GM23338 (cell line): ENCODE measurements around the gene SLC16A5. TPM values are rescaled to one million over a fixed set of nuclear protein-coding genes. Genes with fewer than 3 reads are reported as not detected.

Source experiments
- ATAC-seq: fragments of 200-7000 bp; cut with Tn5 transposase; 3 replicates; pipeline ENCODE4 v1.9.1; 2020
- DNase-seq: peaks from one replicate; pipeline ENCODE4 v3.0.0-alpha.2; 2015; ENCODE audit warnings: low spot score
- H2AFZ ChIP-seq: fragments of 200-600 bp; sonication (generic); 2 replicates; pipeline ENCODE4 v1.8.0; 2016; ENCODE audit warnings: antibody characterized with exemption, mild to moderate bottlenecking, moderate library complexity
- H3F3A ChIP-seq: fragments of 200-600 bp; sonication (generic); replicated peaks from 2 replicates; pipeline ENCODE4 v1.8.0; 2017; ENCODE audit warnings: antibody characterized with exemption, mixed run types, low read depth
- H3K27ac ChIP-seq: fragments of 200-600 bp; sonication (generic); 2 replicates; pipeline ENCODE4 v1.6.1; 2016; ENCODE audit warnings: low read depth
- H3K27me3 ChIP-seq: fragments of 200-600 bp; sonication (generic); 2 replicates; pipeline ENCODE4 v1.8.0; 2016; ENCODE audit warnings: mild to moderate bottlenecking, mixed run types, moderate library complexity; ENCODE audit not compliant: insufficient read depth
- H3K36me3 ChIP-seq: fragments of 200-600 bp; sonication (generic); 2 replicates; pipeline ENCODE4 v1.8.0; 2016; ENCODE audit warnings: mild to moderate bottlenecking; ENCODE audit not compliant: insufficient read depth
- H3K4me1 ChIP-seq: fragments of 200-600 bp; sonication (generic); 2 replicates; pipeline ENCODE4 v1.8.0; 2016; ENCODE audit warnings: mild to moderate bottlenecking, moderate library complexity; ENCODE audit not compliant: insufficient read depth
- H3K4me2 ChIP-seq: fragments of 200-600 bp; sonication (generic); 2 replicates; pipeline ENCODE4 v1.7.1; 2017; ENCODE audit warnings: mixed run types
- H3K4me3 ChIP-seq: fragments of 200-600 bp; sonication (generic); 2 replicates; pipeline ENCODE4 v1.6.1; 2016; ENCODE audit warnings: mixed run types
- H3K79me2 ChIP-seq: fragments of 200-600 bp; sonication (generic); replicated peaks from 2 replicates; pipeline ENCODE4 v1.8.0; 2017; ENCODE audit warnings: mild to moderate bottlenecking; ENCODE audit not compliant: insufficient read depth
- H3K9me2 ChIP-seq: fragments of 200-600 bp; sonication (generic); 2 replicates; pipeline ENCODE4 v1.8.0; 2017; ENCODE audit not compliant: insufficient read depth
- H4K20me1 ChIP-seq: fragments of 200-600 bp; sonication (generic); replicated peaks from 2 replicates; pipeline ENCODE4 v1.8.0; 2017; ENCODE audit warnings: mild to moderate bottlenecking; ENCODE audit not compliant: insufficient read depth
- H3K27ac Mint-ChIP-seq: 2 replicates; pipeline ENCODE4 v1.8.0; 2020; ENCODE audit warnings: inconsistent platforms, mild to moderate bottlenecking, moderate library complexity, mixed read lengths
- H3K27me3 Mint-ChIP-seq: 3 replicates; pipeline ENCODE4 v1.8.0; 2022; ENCODE audit warnings: low read depth, mild to moderate bottlenecking, moderate library complexity, mixed read lengths, inconsistent platforms; ENCODE audit not compliant: insufficient read depth, poor library complexity
- H3K36me3 Mint-ChIP-seq: 3 replicates; pipeline ENCODE4 v1.8.0; 2021; ENCODE audit warnings: low read depth, mild to moderate bottlenecking, inconsistent platforms, moderate library complexity, mixed read lengths
- H3K4me1 Mint-ChIP-seq: 3 replicates; pipeline ENCODE4 v1.8.0; 2020; ENCODE audit warnings: mild to moderate bottlenecking, inconsistent platforms, mixed read lengths
- H3K4me3 Mint-ChIP-seq: 3 replicates; pipeline ENCODE4 v1.8.0; 2021; ENCODE audit warnings: moderate library complexity, mild to moderate bottlenecking, inconsistent platforms, mixed read lengths
- H3K9me3 Mint-ChIP-seq: 3 replicates; pipeline ENCODE4 v1.8.0; 2020; ENCODE audit warnings: moderate library complexity, mild to moderate bottlenecking, inconsistent platforms, mixed read lengths
- CREB1 ChIP-seq: fragments of 250-450 bp; sonication (Bioruptor Pico); IDR thresholded peaks from 2 replicates; pipeline ENCODE4 v1.5.0; 2020; ENCODE audit warnings: low read depth, mild to moderate bottlenecking, moderate library complexity
- EZH2 ChIP-seq: fragments of 200-600 bp; sonication (generic); IDR thresholded peaks from one replicate; pipeline ENCODE4 v1.8.0; 2017; ENCODE audit warnings: antibody characterized with exemption, mild to moderate bottlenecking, low read depth; ENCODE audit not compliant: unreplicated experiment
- EZH2phosphoT487 ChIP-seq: fragments of 200-600 bp; sonication (generic); IDR thresholded peaks from one replicate; pipeline ENCODE4 v1.8.1; 2018; ENCODE audit warnings: antibody characterized with exemption; ENCODE audit not compliant: unreplicated experiment
- JUNB ChIP-seq: IDR thresholded peaks from one replicate; pipeline ENCODE4 v1.6.1; 2016; ENCODE audit warnings: antibody characterized with exemption; ENCODE audit not compliant: unreplicated experiment
- NANOG ChIP-seq: IDR thresholded peaks from 2 replicates; pipeline ENCODE4 v1.6.1; 2016; ENCODE audit warnings: antibody characterized with exemption, borderline replicate concordance
- POLR2AphosphoS5 ChIP-seq: IDR thresholded peaks from 2 replicates; pipeline ENCODE4 v1.6.1; 2016; ENCODE audit warnings: antibody characterized with exemption, low read depth
- ZNF114 ChIP-seq: fragments of 250-450 bp; sonication (Bioruptor Pico); IDR thresholded peaks from 2 replicates; pipeline ENCODE4 v1.5.0; 2020; ENCODE audit warnings: mild to moderate bottlenecking, moderate library complexity
- ZNF331 ChIP-seq: fragments of 250-450 bp; sonication (Bioruptor Pico); IDR thresholded peaks from 2 replicates; pipeline ENCODE4 v1.5.0; 2020; ENCODE audit warnings: low read depth, mild to moderate bottlenecking, moderate library complexity
- ZNF462 ChIP-seq: fragments of 250-450 bp; sonication (Bioruptor Pico); IDR thresholded peaks from 2 replicates; pipeline ENCODE4 v1.5.0; 2020; ENCODE audit warnings: mild to moderate bottlenecking, moderate library complexity
- polyA plus RNA-seq: library from polyadenylated mRNA; unstranded; fragments of >200 nt; fragmentation: Nextera tagmentation; extraction: Ambion mirVana; gene quantifications from 2 replicates; pipeline ENCODE4 v1.2.1, GENCODE V29; 2016
- total RNA-seq: library from RNA; depleted of rRNA; stranded (reverse); fragments of >200 nt; shearing (Covaris generic); gene quantifications from 2 replicates; pipeline ENCODE4 v1.2.3, GENCODE V29; 2014
- TF ChIP-seq, protein P1 (sequence below): IDR thresholded peaks from 2 replicates; pipeline ENCODE4 v1.6.1; 2016; ENCODE audit warnings: antibody characterized with exemption

SLC16A5 gene
- total and polyA plus RNA-seq, 2 experiments from 2014 or later = 7.3 to 40.0 TPM

DNA sequence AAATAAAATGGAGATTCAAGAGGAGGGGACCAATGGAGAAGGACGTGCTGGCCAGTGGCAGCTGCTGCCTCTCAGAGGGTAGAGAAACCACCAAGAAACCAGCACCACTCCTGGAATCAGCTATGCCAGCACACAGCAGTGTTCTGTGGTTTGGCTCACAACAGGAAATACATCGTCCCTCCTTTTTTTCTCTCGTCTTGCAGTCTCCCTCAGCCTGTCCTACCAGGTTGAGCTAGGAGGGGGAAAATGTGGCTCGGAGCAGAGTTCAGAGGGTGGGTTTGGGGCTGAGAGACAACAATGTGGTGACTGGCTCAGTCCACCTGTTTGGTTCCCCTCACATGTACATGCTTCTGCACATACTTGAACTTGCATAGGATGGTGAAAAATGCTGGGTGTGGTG, 19.9 kb upstream of the SLC16A5 start:
- ATAC-seq (no peak), DNase-seq (no peak)
- TF ChIP-seq ZNF462 (CRISPR knock-in tag) (no peak), NANOG (no peak), CREB1 (CRISPR knock-in tag) (no peak), POLR2AphosphoS5 (no peak), ZNF114 (CRISPR knock-in tag) (no peak), ZNF331 (no peak), EZH2phosphoT487 (no peak), EZH2 (no peak), JUNB (no peak)
- TF ChIP-seq, protein P1, sequence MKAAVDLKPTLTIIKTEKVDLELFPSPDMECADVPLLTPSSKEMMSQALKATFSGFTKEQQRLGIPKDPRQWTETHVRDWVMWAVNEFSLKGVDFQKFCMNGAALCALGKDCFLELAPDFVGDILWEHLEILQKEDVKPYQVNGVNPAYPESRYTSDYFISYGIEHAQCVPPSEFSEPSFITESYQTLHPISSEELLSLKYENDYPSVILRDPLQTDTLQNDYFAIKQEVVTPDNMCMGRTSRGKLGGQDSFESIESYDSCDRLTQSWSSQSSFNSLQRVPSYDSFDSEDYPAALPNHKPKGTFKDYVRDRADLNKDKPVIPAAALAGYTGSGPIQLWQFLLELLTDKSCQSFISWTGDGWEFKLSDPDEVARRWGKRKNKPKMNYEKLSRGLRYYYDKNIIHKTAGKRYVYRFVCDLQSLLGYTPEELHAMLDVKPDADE = no peak
- Mint-ChIP-seq H3K4me3 (no peak overlapping the region), H3K27me3 (peaks cover 10% of the 10 kb centered on the region), H3K36me3 (peaks cover 23% of the 10 kb centered on the region), H3K27ac (no peak overlapping the region), H3K4me1 (no peaks in the 10 kb centered on the region), H3K9me3 (no peaks in the 10 kb centered on the region)
- no peaks in the 10 kb centered on the region for H3K79me2 ChIP-seq
- peaks cover 14% of the 10 kb centered on the region for H3K36me3 ChIP-seq
- H3K27ac ChIP-seq = no peak overlapping the region
- H3K4me2 ChIP-seq = no peak overlapping the region
- H3K27me3 ChIP-seq = no peaks in the 10 kb centered on the region
- 0 out of 2 replicates have a peak, but pooled peaks cover 3% of the 10 kb centered on the region for H3F3A ChIP-seq
- no peaks in the 10 kb centered on the region for H3K9me2 ChIP-seq
- H3K4me1 ChIP-seq = no peaks in the 10 kb centered on the region
- H4K20me1 ChIP-seq = peaks cover 6% of the 10 kb centered on the region; the same call in 1 of the 2 replicates
- H2AFZ ChIP-seq = no peak overlapping the region
- H3K4me3 ChIP-seq = no peak overlapping the region
